Subcutaneous adipose tissue (tissue), 4 donors: ENCODE measurements around the gene BZW2. TPM values are rescaled to one million over a fixed set of nuclear protein-coding genes. Genes with fewer than 3 reads are reported as not detected.

Source experiments
- total RNA-seq, 4 donors: library from RNA; depleted of rRNA; stranded (reverse); fragments of >200 nt; gene quantifications; one replicate each; pipeline ENCODE4 v1.1.0, GENCODE V29; 2016
- TF ChIP-seq, protein P1 (sequence below): fragments of 450-650 bp; IDR thresholded peaks from one replicate; pipeline ENCODE4 v1.5.1; 2016; ENCODE audit warnings: low read depth, mild to moderate bottlenecking, control low read depth, antibody characterized with exemption, moderate library complexity

BZW2 gene
- total RNA-seq, 4 donors from 2014 or later: 39.0 to 94.6 (median 46.1) TPM

GRCh38 chr7:16695621-16696237, 49.7 kb downstream of the BZW2 start:
- TF ChIP-seq, protein P1, sequence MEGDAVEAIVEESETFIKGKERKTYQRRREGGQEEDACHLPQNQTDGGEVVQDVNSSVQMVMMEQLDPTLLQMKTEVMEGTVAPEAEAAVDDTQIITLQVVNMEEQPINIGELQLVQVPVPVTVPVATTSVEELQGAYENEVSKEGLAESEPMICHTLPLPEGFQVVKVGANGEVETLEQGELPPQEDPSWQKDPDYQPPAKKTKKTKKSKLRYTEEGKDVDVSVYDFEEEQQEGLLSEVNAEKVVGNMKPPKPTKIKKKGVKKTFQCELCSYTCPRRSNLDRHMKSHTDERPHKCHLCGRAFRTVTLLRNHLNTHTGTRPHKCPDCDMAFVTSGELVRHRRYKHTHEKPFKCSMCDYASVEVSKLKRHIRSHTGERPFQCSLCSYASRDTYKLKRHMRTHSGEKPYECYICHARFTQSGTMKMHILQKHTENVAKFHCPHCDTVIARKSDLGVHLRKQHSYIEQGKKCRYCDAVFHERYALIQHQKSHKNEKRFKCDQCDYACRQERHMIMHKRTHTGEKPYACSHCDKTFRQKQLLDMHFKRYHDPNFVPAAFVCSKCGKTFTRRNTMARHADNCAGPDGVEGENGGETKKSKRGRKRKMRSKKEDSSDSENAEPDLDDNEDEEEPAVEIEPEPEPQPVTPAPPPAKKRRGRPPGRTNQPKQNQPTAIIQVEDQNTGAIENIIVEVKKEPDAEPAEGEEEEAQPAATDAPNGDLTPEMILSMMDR: no peak

DNA sequence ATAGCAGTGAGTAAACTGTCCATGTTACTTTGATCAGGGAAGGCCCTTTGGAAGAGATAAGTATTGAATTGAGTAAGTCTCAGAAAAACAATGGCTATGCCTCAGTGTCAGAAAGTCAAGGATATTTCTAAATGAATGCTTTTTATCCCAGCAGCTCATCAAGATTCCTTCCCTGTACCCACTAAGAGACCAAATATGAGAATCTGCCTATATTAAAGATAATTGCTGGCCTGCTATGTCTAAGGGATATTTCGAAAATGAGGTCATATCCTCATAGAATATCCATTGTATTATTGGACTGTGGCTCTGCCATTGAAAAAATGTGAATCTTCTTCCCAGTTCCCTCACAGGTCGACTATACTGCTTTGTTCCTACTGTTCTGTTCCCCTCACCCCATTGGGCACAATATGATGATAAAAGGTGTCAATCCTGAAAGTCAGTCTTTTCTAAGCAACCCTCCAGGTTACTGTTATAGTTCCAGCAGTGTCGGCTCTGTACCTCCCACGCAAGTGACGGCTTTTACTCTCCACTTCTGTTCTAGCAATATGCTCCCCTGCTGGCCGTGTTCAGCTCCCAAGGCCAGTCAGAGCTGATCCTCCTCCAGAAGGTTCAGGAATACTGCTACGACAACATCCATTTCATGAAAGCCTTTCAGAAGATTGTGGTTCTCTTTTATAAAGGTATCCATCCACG, 51.7 kb downstream of the BZW2 start:
- TF ChIP-seq, protein P1: no peak

- TF ChIP-seq, protein P1: no peak
Measured at GRCh38 chr7:16698200-16698905, 52.4 kb downstream of the BZW2 start.

DNA sequence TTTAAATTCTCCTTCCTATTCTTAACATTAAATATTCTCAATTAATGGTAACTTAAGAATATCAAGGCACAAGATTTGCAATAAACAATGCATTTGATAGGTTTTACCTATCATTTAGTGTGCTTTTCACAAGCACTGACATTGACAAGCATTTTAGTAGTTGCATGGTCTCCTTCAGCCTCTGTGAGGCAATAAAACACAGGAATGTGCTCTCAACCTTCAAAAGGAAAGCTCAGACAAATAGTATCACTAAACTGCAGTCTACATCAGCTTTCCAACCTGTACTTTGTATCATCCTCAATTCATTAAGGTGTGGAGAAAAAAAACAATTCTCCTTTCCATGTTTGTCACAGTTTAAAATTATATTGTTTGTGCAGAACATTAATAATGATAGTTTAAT, 56.5 kb downstream of the BZW2 start:
- TF ChIP-seq, protein P1: no peak

DNA sequence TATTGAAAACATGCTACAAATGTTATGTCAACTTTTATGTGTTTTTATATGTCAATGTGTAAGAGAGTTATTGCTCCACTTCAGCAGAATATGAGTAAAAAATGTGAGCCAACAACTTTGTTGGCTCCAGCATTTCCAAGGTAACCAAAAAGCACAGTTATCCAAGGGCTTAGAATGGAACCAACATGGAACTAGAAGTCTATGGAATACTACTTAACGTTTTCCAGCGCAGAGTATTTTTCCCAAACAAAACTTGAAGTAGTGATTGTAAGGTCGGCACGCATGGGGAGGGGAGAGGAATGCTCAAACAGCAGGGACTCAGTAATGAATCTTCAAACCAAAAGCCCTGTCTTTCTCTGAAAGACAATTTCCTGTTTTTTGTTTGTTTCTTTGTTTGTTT, 62.5 kb downstream of the BZW2 start:
- TF ChIP-seq, protein P1: no peak

DNA sequence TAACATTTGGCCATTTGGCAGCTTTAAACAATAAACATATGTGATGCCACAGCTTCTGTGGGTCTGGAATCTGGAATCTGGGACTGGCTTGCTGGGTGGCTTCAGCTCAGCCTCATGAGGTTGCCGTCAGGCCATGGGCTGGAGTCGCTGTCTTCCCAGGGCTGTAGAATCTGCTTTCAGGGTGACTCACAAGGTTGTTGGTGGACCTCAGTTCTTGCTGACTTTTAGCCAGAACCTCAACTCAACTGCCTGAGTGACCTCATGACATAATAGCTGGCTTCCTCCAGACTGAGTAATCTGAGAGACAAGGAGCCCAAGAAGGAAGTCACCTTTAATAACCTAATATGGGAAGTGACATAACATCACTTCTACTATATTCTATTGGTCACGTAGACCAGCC, 63.0 kb downstream of the BZW2 start:
- TF ChIP-seq, protein P1: no peak

DNA sequence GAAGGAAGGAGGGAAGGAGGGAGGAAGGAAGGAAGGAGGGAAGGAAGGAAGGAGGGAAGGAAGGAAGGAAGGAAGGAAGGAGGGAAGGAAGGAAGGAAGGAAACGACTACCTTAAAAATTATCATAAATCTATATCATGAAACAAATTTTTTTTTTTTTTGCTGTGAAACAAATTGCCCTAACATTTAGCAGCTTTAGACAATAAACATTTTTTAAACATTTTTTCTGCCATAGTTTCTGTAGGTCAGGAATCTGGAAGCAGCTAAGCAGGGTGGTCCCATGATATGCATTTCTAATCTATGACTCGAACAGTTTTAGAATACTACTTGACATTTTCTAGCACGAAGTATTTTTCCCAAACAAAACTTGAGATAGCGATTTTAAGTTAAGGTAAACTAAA, 64.7 kb downstream of the BZW2 start:
- TF ChIP-seq, protein P1: no peak
